H1 (cell line): ENCODE data around the gene AIFM2. TPM values are rescaled to one million over a fixed set of nuclear protein-coding genes. Genes with fewer than 3 reads are reported as not detected.

Experiments used
- CTCF ChIA-PET: fragments of 300-600 bp; sonication (Branson Sonifier 250); formaldehyde crosslinking; loops from one replicate; lab custom pipeline; 2021; ENCODE audit not compliant: partially characterized antibody; lab: Charles Lee
- POLR2A ChIA-PET: fragments of 300-600 bp; sonication (Branson Sonifier 250); formaldehyde crosslinking; loops from one replicate; lab custom pipeline; 2021; ENCODE audit warnings: inconsistent platforms; ENCODE audit not compliant: partially characterized antibody; lab: Charles Lee
- DNase-seq, 2 experiments: peaks; one replicate each; pipeline versions ENCODE4 v3.0.0 to v3.0.0-alpha.2; 2010 to 2022; ENCODE audit warnings: low spot score in 2 of 2, low read depth in 1 of 2, mixed read lengths in 1 of 2
- FAIRE-seq: peaks from 2 replicates; lab custom pipeline; 2011; peaks lifted over from hg19 to GRCh38; lab: Jason Lieb, UNC
- H2AFZ ChIP-seq: 2 replicates; pipeline ENCODE4 v1.8.1; 2012; ENCODE audit warnings: low read length, inconsistent platforms
- H2AK5ac ChIP-seq: 2 replicates; pipeline ENCODE4 v1.6.1; 2013; ENCODE audit warnings: low read depth, low read length
- H2BK120ac ChIP-seq: replicated peaks from 2 replicates; pipeline ENCODE3; 2013; ENCODE audit warnings: low read depth, low read length, inconsistent platforms
- H2BK12ac ChIP-seq: 2 replicates; pipeline ENCODE4 v1.6.1; 2013; ENCODE audit warnings: low read depth, low read length
- H2BK15ac ChIP-seq: 2 replicates; pipeline ENCODE4 v1.6.1; 2013; ENCODE audit warnings: low read length
- H2BK20ac ChIP-seq: 2 replicates; pipeline ENCODE4 v1.6.1; 2013; ENCODE audit warnings: low read length
- H2BK5ac ChIP-seq: 2 replicates; pipeline ENCODE4 v1.6.1; 2013; ENCODE audit warnings: low read depth, low read length
- H3K14ac ChIP-seq: 2 replicates; pipeline ENCODE4 v1.6.1; 2013; ENCODE audit warnings: inconsistent platforms; ENCODE audit not compliant: insufficient read length
- H3K18ac ChIP-seq: 2 replicates; pipeline ENCODE4 v1.6.1; 2013; ENCODE audit warnings: low read length; ENCODE audit errors: extremely low read depth
- H3K23ac ChIP-seq: 2 replicates; pipeline ENCODE4 v1.6.1; 2013; ENCODE audit warnings: inconsistent platforms; ENCODE audit not compliant: insufficient read length
- H3K23me2 ChIP-seq: 2 replicates; pipeline ENCODE4 v1.6.1; 2013; ENCODE audit warnings: low read depth, low read length
- H3K27ac ChIP-seq: 2 replicates; pipeline ENCODE4 v1.6.1; 2011; ENCODE audit warnings: low read depth, low read length, inconsistent platforms
- H3K27me3 ChIP-seq, 4 experiments: replicated peaks in 1 of 4; 1 replicate in 1 of 4; 2 replicates in 3 of 4; pipeline versions ENCODE4 v1.6.1 to v1.8.1; 2011 to 2013; ENCODE audit warnings: low read length in 3 of 4, mild to moderate bottlenecking in 3 of 4, inconsistent platforms in 2 of 4, mixed read lengths in 2 of 4, moderate library complexity in 1 of 4; ENCODE audit not compliant: control insufficient read depth in 3 of 4, insufficient read depth in 3 of 4; ENCODE audit errors: extremely low read depth in 1 of 4
- H3K36me3 ChIP-seq, 4 experiments: 2 replicates each; pipeline versions ENCODE4 v1.6.1 to v1.8.1; 2011 to 2013; ENCODE audit warnings: mild to moderate bottlenecking in 4 of 4, low read length in 3 of 4, moderate library complexity in 2 of 4, control low read depth in 1 of 4, inconsistent platforms in 1 of 4; ENCODE audit not compliant: insufficient read depth in 4 of 4, control insufficient read depth in 2 of 4
- H3K4ac ChIP-seq: replicated peaks from 2 replicates; pipeline ENCODE3; 2013; ENCODE audit warnings: low read length, low read depth, mixed read lengths, inconsistent platforms; ENCODE audit not compliant: insufficient read length
- H3K4me1 ChIP-seq, 4 experiments: replicated peaks in 1 of 4; 1 replicate in 1 of 4; 2 replicates in 3 of 4; pipeline versions ENCODE4 v1.6.1 to v1.8.1; 2011 to 2013; ENCODE audit warnings: low read length in 3 of 4, inconsistent platforms in 2 of 4, mixed read lengths in 1 of 4; ENCODE audit not compliant: insufficient read depth in 4 of 4, control insufficient read depth in 3 of 4
- H3K4me2 ChIP-seq, 2 experiments: 2 replicates each; pipeline versions ENCODE4 v1.6.1 to v1.8.1; 2011 to 2013; ENCODE audit warnings: low read depth in 2 of 2, low read length in 2 of 2, control low read depth in 1 of 2, inconsistent platforms in 1 of 2, mild to moderate bottlenecking in 1 of 2; ENCODE audit not compliant: insufficient read depth in 1 of 2
- H3K4me3 ChIP-seq, 4 experiments: fragments of 200-600, 300-600 bp in 1 of 4; sonication (generic), shearing (Covaris generic), sonication (Bioruptor Twin) in 1 of 4; 2 replicates each; pipeline versions ENCODE4 v1.5.1 to v1.8.1; 2011 to 2016; ENCODE audit warnings: low read length in 4 of 4, low read depth in 3 of 4, control low read depth in 2 of 4, inconsistent platforms in 2 of 4, mild to moderate bottlenecking in 2 of 4, mixed read lengths in 1 of 4, moderate library complexity in 1 of 4; ENCODE audit not compliant: insufficient read depth in 2 of 4; ENCODE audit errors: extremely low read depth in 1 of 4
- H3K56ac ChIP-seq: replicated peaks from 2 replicates; pipeline ENCODE3; 2013; ENCODE audit warnings: low read depth, mild to moderate bottlenecking, mixed read lengths, low read length, inconsistent platforms; ENCODE audit not compliant: insufficient read length
- H3K79me1 ChIP-seq: 2 replicates; pipeline ENCODE4 v1.6.1; 2013; ENCODE audit warnings: low read depth, low read length, control low read depth
- H3K79me2 ChIP-seq, 2 experiments: 2 replicates each; pipeline versions ENCODE4 v1.6.1 to v1.8.1; 2012 to 2013; ENCODE audit warnings: low read length in 2 of 2, mild to moderate bottlenecking in 2 of 2, inconsistent platforms in 1 of 2; ENCODE audit not compliant: insufficient read depth in 2 of 2, control insufficient read depth in 1 of 2
- H3K9ac ChIP-seq, 4 experiments: replicated peaks in 1 of 4; 1 replicate in 1 of 4; 2 replicates in 3 of 4; pipeline versions ENCODE4 v1.6.1 to v1.8.1; 2011 to 2013; ENCODE audit warnings: low read depth in 3 of 4, low read length in 3 of 4, control low read depth in 2 of 4, mild to moderate bottlenecking in 2 of 4, moderate library complexity in 2 of 4, inconsistent platforms in 1 of 4; ENCODE audit errors: extremely low read depth in 1 of 4
- H3K9me3 ChIP-seq, 2 experiments: 2 replicates each; pipeline versions ENCODE4 v1.6.1 to v1.8.1; 2012 to 2013; ENCODE audit warnings: mild to moderate bottlenecking in 2 of 2, moderate library complexity in 2 of 2, control low read depth in 1 of 2, inconsistent platforms in 1 of 2, low read depth in 1 of 2, low read length in 1 of 2, mixed read lengths in 1 of 2; ENCODE audit not compliant: insufficient read depth in 2 of 2
- H4K20me1 ChIP-seq, 2 experiments: replicated peaks in 1 of 2; 2 replicates each; pipeline versions ENCODE3 to v1.8.1; 2011 to 2013; ENCODE audit warnings: inconsistent platforms in 2 of 2, low read length in 2 of 2, mild to moderate bottlenecking in 1 of 2; ENCODE audit not compliant: insufficient read depth in 2 of 2, control insufficient read depth in 1 of 2
- H4K5ac ChIP-seq: 2 replicates; pipeline ENCODE4 v1.6.1; 2013; ENCODE audit warnings: low read length, low read depth, mixed read lengths, inconsistent platforms; ENCODE audit not compliant: insufficient read length
- H4K8ac ChIP-seq: 2 replicates; pipeline ENCODE4 v1.8.0; 2013; ENCODE audit warnings: mild to moderate bottlenecking, moderate library complexity, low read length, inconsistent platforms; ENCODE audit not compliant: insufficient read depth; ENCODE audit errors: extremely low read depth
- H4K91ac ChIP-seq: replicated peaks from 2 replicates; pipeline ENCODE3; 2013; ENCODE audit warnings: low read length, mixed read lengths, inconsistent platforms; ENCODE audit not compliant: insufficient read length
- CBX8 ChIP-seq: fragments of 300-800, 300-1000 bp; sonication (generic); IDR thresholded peaks from 2 replicates; pipeline ENCODE4 v1.7.1; 2016; ENCODE audit warnings: low read depth, low read length, borderline replicate concordance
- CEBPB ChIP-seq: IDR thresholded peaks from 2 replicates; pipeline ENCODE4 v1.6.1; 2012; ENCODE audit warnings: low read depth, low read length
- EGR1 ChIP-seq: IDR thresholded peaks from 2 replicates; pipeline ENCODE4 v1.6.1; 2011; ENCODE audit warnings: low read depth, low read length, borderline replicate concordance
- FOSL1 ChIP-seq: IDR thresholded peaks from 2 replicates; pipeline ENCODE4 v1.6.1; 2011; ENCODE audit warnings: mild to moderate bottlenecking, low read depth, low read length, moderate library complexity; ENCODE audit not compliant: insufficient read depth
- GABPA ChIP-seq: IDR thresholded peaks from 2 replicates; pipeline ENCODE4 v1.6.1; 2011; ENCODE audit warnings: mild to moderate bottlenecking, low read length, moderate library complexity, borderline replicate concordance; ENCODE audit not compliant: insufficient read depth
- KDM4A ChIP-seq: IDR thresholded peaks from one replicate; pipeline ENCODE4 v1.7.1; 2012; ENCODE audit warnings: low read depth, mild to moderate bottlenecking, moderate library complexity, low read length, inconsistent platforms; ENCODE audit not compliant: severe bottlenecking
- NRF1 ChIP-seq: IDR thresholded peaks from 2 replicates; pipeline ENCODE4 v1.6.1; 2011; ENCODE audit warnings: mild to moderate bottlenecking, low read depth, low read length, improper control_type of control experiment
- POU5F1 ChIP-seq: IDR thresholded peaks from 2 replicates; pipeline ENCODE4 v1.6.1; 2011; ENCODE audit warnings: low read depth, mild to moderate bottlenecking, low read length, moderate library complexity
- RBBP5 ChIP-seq: IDR thresholded peaks from 2 replicates; pipeline ENCODE4 v1.7.1; 2012; ENCODE audit warnings: low read depth, mild to moderate bottlenecking, inconsistent platforms, low read length, moderate library complexity, borderline replicate concordance
- RXRA ChIP-seq: IDR thresholded peaks from 2 replicates; pipeline ENCODE4 v1.6.1; 2011; ENCODE audit warnings: low read depth, mild to moderate bottlenecking, low read length, moderate library complexity; ENCODE audit not compliant: insufficient read depth
- SP2 ChIP-seq: IDR thresholded peaks from 2 replicates; pipeline ENCODE4 v1.6.1; 2012; ENCODE audit warnings: mild to moderate bottlenecking, low read length, inconsistent platforms
- SP4 ChIP-seq: IDR thresholded peaks from 2 replicates; pipeline ENCODE4 v1.6.1; 2012; ENCODE audit warnings: low read length, inconsistent platforms
- TAF7 ChIP-seq: optimal IDR thresholded peaks from 2 replicates; pipeline ENCODE3; 2011; ENCODE audit warnings: low read depth, mild to moderate bottlenecking, inconsistent platforms, low read length, moderate library complexity, borderline replicate concordance
- YY1 ChIP-seq: IDR thresholded peaks from 2 replicates; pipeline ENCODE4 v1.6.1; 2011; ENCODE audit warnings: low read depth, mild to moderate bottlenecking, low read length
- ZNF274 ChIP-seq: IDR thresholded peaks from 2 replicates; pipeline ENCODE4 v1.7.0; 2012; ENCODE audit warnings: low read length, borderline replicate concordance; ENCODE audit errors: extremely low read depth
- WGBS, 2 experiments: shearing (Covaris generic) in 1 of 2; methylation state at CpG; one replicate each; pipeline versions ENCODE4 v1.1.6 to v1.1.7; 2013 to 2015; ENCODE audit warnings: low lambda C conversion rate in 2 of 2, mixed read lengths in 2 of 2, inconsistent platforms in 1 of 2, low coverage in 1 of 2, missing lambda C conversion rate in 1 of 2; ENCODE audit not compliant: insufficient replicate concordance in 2 of 2, insufficient coverage in 1 of 2, insufficient read length in 1 of 2; ENCODE audit errors: extremely low coverage in 1 of 2, missing lambda C conversion rate in 1 of 2; 5-methylcytosine and 5-hydroxymethylcytosine counted together
- polyA plus RNA-seq, 7 experiments: library from polyadenylated mRNA; depleted of rRNA in 3 of 7; stranded (reverse) in 5 of 7; unstranded in 2 of 7; fragments of >200 nt in 5 of 7; fragments of 200-250 nt in 2 of 7; gene quantifications; 1 replicate in 5 of 7; 2 replicates in 1 of 7; 4 replicates in 1 of 7; pipeline versions ENCODE4 v1.2.1 to v1.2.3, GENCODE V29; 2011 to 2013; ENCODE audit warnings: missing spikeins in 2 of 7, mixed read lengths in 2 of 7
- total RNA-seq: library from RNA; stranded (reverse); fragmentation: NEBNext Ultra II Directional; extraction: Animal tissue kit (Norgen Biotek cat#: 25700); gene quantifications from 2 replicates; pipeline ENCODE4 v1.2.1, GENCODE V29; 2021

AIFM2 gene
- total and polyA plus RNA-seq, 2 of the 8 experiments (the other 6 are each of a cell fraction or from before 2014, with no cell fraction given): 4.0 TPM

- H3K23ac ChIP-seq: no peak overlapping the region
- no peak overlapping the region for H2BK20ac ChIP-seq
- H4K20me1 ChIP-seq: peaks cover 6 to 12% of the 10 kb centered on the region in 2 experiments
- no peak overlapping the region for H2BK15ac ChIP-seq
- H3K79me2 ChIP-seq: peaks cover 30 to 59% of the 10 kb centered on the region in 2 experiments
- no peak overlapping the region for H3K18ac ChIP-seq
- H3K9me3 ChIP-seq: no peaks in the 10 kb centered on the region
- H3K27me3 ChIP-seq: no peaks in the 10 kb centered on the region
- WGBS, 2 experiments: 91% methylated on average over 2 of the region's 2 CpGs; no CpG with 5 or more reads in 1 of the 2 experiments
- peaks cover 0 to 12% (median 4%) of the 10 kb centered on the region in 4 experiments; a peak in 2 of 8 replicates for H3K36me3 ChIP-seq
- no peak overlapping the region for H4K5ac ChIP-seq
- no peak overlapping the region for H3K27ac ChIP-seq
- H3K4ac ChIP-seq: no peak overlapping the region
- peaks cover 6% of the 10 kb centered on the region; the same call in 1 of the 2 replicates for H3K23me2 ChIP-seq
- H2BK120ac ChIP-seq: no peak overlapping the region
- no peak overlapping the region for H4K91ac ChIP-seq
- peak overlapping the region; percentile 74 to 87 for H3K4me2 ChIP-seq
- H3K9ac ChIP-seq: no peak overlapping the region
- H3K4me1 ChIP-seq: 0 out of 7 replicates have a peak, but pooled peaks cover 0 to 3% (median 0%) of the 10 kb centered on the region in 4 experiments
- no peak overlapping the region for H2BK12ac ChIP-seq
- peaks cover 5% of the 10 kb centered on the region; the same call in 1 of the 2 replicates for H3K79me1 ChIP-seq
- H4K8ac ChIP-seq: no peak overlapping the region
- no peak overlapping the region for H2AFZ ChIP-seq
- FAIRE-seq: no peak
- no peak for TF ChIP-seq ZNF274
- TF ChIP-seq GABPA: no peak
- TF ChIP-seq POU5F1: no peak
- no peak for TF ChIP-seq SP4
- TF ChIP-seq EGR1: no peak
- no peak for TF ChIP-seq SP2
- no peak for TF ChIP-seq CEBPB
- no peak for TF ChIP-seq RBBP5
- TF ChIP-seq TAF7: no peak
- TF ChIP-seq RXRA: no peak
- TF ChIP-seq FOSL1: no peak
- no peak for TF ChIP-seq YY1
- TF ChIP-seq CBX8: no peak
- no peak for TF ChIP-seq KDM4A
- TF ChIP-seq NRF1: no peak
- POLR2A ChIA-PET: interaction anchor here (1.4 kb wide), 1 partner anchor 22 kb away, joined by 5 read pairs; the partner anchor contains the start of gene TYSND1
- no peak overlapping the region for H3K14ac ChIP-seq
- CTCF ChIA-PET: interaction anchor here (0.6 to 5.2 kb wide), 5 partner anchors 8 to 255 kb away, joined by 3 to 32 read pairs (median 3); partner anchors contain the start of gene TYSND1
- peak overlapping the region; percentile 85 to 97 (median 96); a peak in 7 of 8 replicates for H3K4me3 ChIP-seq
- no peak for DNase-seq
- no peak overlapping the region for H2BK5ac ChIP-seq
- H2AK5ac ChIP-seq: no peak overlapping the region
- H3K56ac ChIP-seq: no peak overlapping the region
Observed at GRCh38 chr10:70169011-70169410, 36.4 kb upstream of the AIFM2 start.
